Measurements from ENCODE around the gene NISCH. TPM values are rescaled to one million over a fixed set of nuclear protein-coding genes. Genes with fewer than 3 reads are reported as not detected.

The NISCH gene
- total and polyA plus RNA-seq, 2 of the 8 experiments (the other 6 are each of a cell fraction or from before 2014, with no cell fraction given) = 71.2 to 71.9 TPM

DNA sequence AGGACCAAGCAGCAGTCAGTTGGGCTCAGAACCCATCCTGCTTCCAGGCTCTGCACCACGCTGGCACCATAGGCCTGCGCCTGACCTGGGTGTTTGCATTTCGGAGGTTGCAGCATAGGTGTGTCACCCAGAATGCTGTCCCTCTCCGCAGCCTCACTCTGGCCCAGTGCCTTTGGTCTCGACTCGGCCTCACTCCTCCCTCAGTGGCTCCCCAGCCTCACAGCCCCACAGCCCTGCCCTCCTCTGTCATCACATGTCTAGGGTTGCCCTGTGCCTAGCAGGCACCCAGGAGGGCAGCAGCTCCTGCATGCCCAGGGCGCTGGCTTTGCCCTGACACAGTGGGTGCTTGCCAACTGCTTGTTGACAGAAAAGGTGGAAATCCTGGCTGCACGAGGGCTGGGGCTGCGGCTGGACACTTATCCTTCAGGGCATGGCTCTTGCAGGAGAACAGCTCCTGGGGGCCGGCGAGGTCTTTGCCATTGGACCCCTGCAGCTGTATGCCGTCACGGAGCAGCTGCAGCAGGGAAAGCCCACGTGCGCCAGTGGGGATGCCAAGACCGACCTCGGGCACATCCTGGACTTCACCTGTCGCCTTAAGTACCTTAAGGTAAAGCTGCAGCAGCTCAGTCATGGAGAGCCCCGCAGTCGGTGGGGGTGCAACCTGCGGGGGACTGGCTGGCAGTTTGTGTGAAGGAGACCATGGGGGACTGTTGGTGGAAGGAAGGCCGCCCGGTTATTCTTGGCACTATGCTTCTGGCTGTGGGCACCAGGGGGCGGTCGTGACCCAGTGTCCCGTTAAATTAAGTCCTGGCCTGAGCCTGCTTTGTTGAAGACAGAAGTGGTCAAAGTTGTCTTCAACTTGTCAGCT lies 16.2 kb downstream of the NISCH start:
- FAIRE-seq = no peak
- TF ChIP-seq HDAC6 (IDR thresholded peaks at IDR 0.05; ENCODE audit: low read depth, low read length) = no peak
- TF ChIP-seq TAF1 (IDR thresholded peaks at IDR 0.05; ENCODE audit: low read depth, low read length) = no peak
- TF ChIP-seq RAD21 (IDR thresholded peaks at IDR 0.05 in 1 of 2, conservative IDR thresholded peaks at IDR 0.05 in 1 of 2; ENCODE audit: low read depth in 2 of 2, low read length in 2 of 2) = peak; percentile 63 to 72
- TF ChIP-seq NANOG (IDR thresholded peaks at IDR 0.05; ENCODE audit: insufficient read depth, low read depth, low read length, poor library complexity, severe bottlenecking) = no peak
- TF ChIP-seq BCL11A (IDR thresholded peaks at IDR 0.05; ENCODE audit: low read depth in 2 of 2, low read length in 2 of 2) = no peak
- no peak for TF ChIP-seq TBP (IDR thresholded peaks at IDR 0.05; ENCODE audit: low read depth, low read length)
- no peak for TF ChIP-seq SIN3A (conservative IDR thresholded peaks at IDR 0.05 in 1 of 2, IDR thresholded peaks at IDR 0.05 in 1 of 2; ENCODE audit: low read depth in 1 of 2, low read length in 2 of 2)
- TF ChIP-seq SP4 (IDR thresholded peaks at IDR 0.05; ENCODE audit: low read length) = no peak

More for the DNA sequence above, 16.2 kb downstream of the NISCH start:
- H3K18ac ChIP-seq (ENCODE audit: extremely low read depth, low read length) = no peak overlapping the region
- H2BK120ac ChIP-seq (replicated peaks; ENCODE audit: low read depth, low read length) = no peak overlapping the region
- peaks cover 24 to 51% (median 40%) of the 10 kb centered on the region in 4 experiments for H3K36me3 ChIP-seq (ENCODE audit: control insufficient read depth in 2 of 4, insufficient read depth in 4 of 4, low read length in 3 of 4)
- H4K5ac ChIP-seq (ENCODE audit: insufficient read length, low read depth, low read length) = no peak overlapping the region
- H2AFZ ChIP-seq (ENCODE audit: low read length) = no peak overlapping the region
- H3K4me1 ChIP-seq (replicated peaks in 1 of 4; ENCODE audit: control insufficient read depth in 3 of 4, insufficient read depth in 4 of 4, low read length in 3 of 4) = no peaks in the 10 kb centered on the region; a peak in 3 of 7 replicates
- no peaks in the 10 kb centered on the region; a peak in 1 of 7 replicates for H3K27me3 ChIP-seq (replicated peaks in 1 of 4; ENCODE audit: control insufficient read depth in 3 of 4, extremely low read depth in 1 of 4, insufficient read depth in 3 of 4, low read length in 3 of 4)
- no peak overlapping the region for H3K14ac ChIP-seq (ENCODE audit: insufficient read length)
- H3K79me2 ChIP-seq (ENCODE audit: control insufficient read depth in 1 of 2, insufficient read depth in 2 of 2, low read length in 2 of 2) = peaks cover 0 to 5% of the 10 kb centered on the region in 2 experiments; a peak in 1 of 4 replicates
- peaks cover 9% of the 10 kb centered on the region for H3K79me1 ChIP-seq (ENCODE audit: low read depth, low read length)
- H2BK20ac ChIP-seq (ENCODE audit: low read length) = no peak overlapping the region
- no peaks in the 10 kb centered on the region for H3K9me3 ChIP-seq (ENCODE audit: insufficient read depth in 2 of 2, low read depth in 1 of 2, low read length in 1 of 2)
- no peak overlapping the region for H3K4ac ChIP-seq (replicated peaks; ENCODE audit: insufficient read length, low read depth, low read length)
- POLR2A ChIA-PET (ENCODE audit: partially characterized antibody) = interaction anchor here (1.0 to 1.6 kb wide), 2 partner anchors 14 to 20 kb away, joined by 3 to 7 read pairs; no protein-coding TSS in a partner anchor
- H3K23ac ChIP-seq (ENCODE audit: insufficient read length) = no peak overlapping the region
- no peak overlapping the region for H3K4me2 ChIP-seq (ENCODE audit: insufficient read depth in 1 of 2, low read depth in 2 of 2, low read length in 2 of 2)
- H3K56ac ChIP-seq (replicated peaks; ENCODE audit: insufficient read length, low read depth, low read length) = no peak overlapping the region
- peak overlapping the region; percentile 15; the same call in 1 of the 2 replicates for H4K8ac ChIP-seq (ENCODE audit: extremely low read depth, insufficient read depth, low read length)
- no peak overlapping the region for H4K91ac ChIP-seq (replicated peaks; ENCODE audit: insufficient read length, low read length)
- no peak overlapping the region for H3K4me3 ChIP-seq (ENCODE audit: extremely low read depth in 1 of 4, insufficient read depth in 2 of 4, low read depth in 3 of 4, low read length in 4 of 4)
- CTCF ChIA-PET (ENCODE audit: partially characterized antibody) = interaction anchor here (0.5 to 8.1 kb wide), 30 partner anchors 8 to 408 kb away, joined by 3 to 79 read pairs (median 4); partner anchors contain the start of genes NISCH, SEMA3G, STAB1 and UQCC5
- H3K9ac ChIP-seq (replicated peaks in 1 of 4; ENCODE audit: extremely low read depth in 1 of 4, low read depth in 3 of 4, low read length in 3 of 4) = no peak overlapping the region
- no peak overlapping the region for H2BK12ac ChIP-seq (ENCODE audit: low read depth, low read length)
- no peak overlapping the region for H3K27ac ChIP-seq (ENCODE audit: low read depth, low read length)
- no peak overlapping the region for H2AK5ac ChIP-seq (ENCODE audit: low read depth, low read length)
- H2BK15ac ChIP-seq (ENCODE audit: low read length) = no peak overlapping the region
- peak in 1 of 2 experiments; percentile 85 for DNase-seq (ENCODE audit: low read depth in 1 of 2, low spot score in 2 of 2)
- 0 out of 2 replicates have a peak overlapping the region, but pooled peaks have one; percentile 3 for H2BK5ac ChIP-seq (ENCODE audit: low read depth, low read length)
- 80% methylated on average over 26 of the region's 26 CpGs; no CpG with 5 or more reads in 1 of the 2 experiments for WGBS, 2 experiments (ENCODE audit: extremely low coverage in 1 of 2, insufficient coverage in 1 of 2, insufficient read length in 1 of 2, insufficient replicate concordance in 2 of 2, low coverage in 1 of 2, low lambda C conversion rate in 2 of 2, missing lambda C conversion rate in 1 of 2)
- peaks cover 2 to 23% of the 10 kb centered on the region in 2 experiments for H4K20me1 ChIP-seq (replicated peaks in 1 of 2; ENCODE audit: control insufficient read depth in 1 of 2, insufficient read depth in 2 of 2, low read length in 2 of 2)
- H3K23me2 ChIP-seq (ENCODE audit: low read depth, low read length) = no peaks in the 10 kb centered on the region

Measured in H1 (cell line).